C4-2B (cell line): ENCODE data around the gene OR4K15.

Source experiments
- H3K27ac ChIP-seq: fragments of 450-650 bp; 2 replicates; pipeline ENCODE4 v1.5.1; 2017
- CTCF ChIP-seq: fragments of 450-650 bp; conservative IDR thresholded peaks from 2 replicates; pipeline ENCODE4 v1.5.1; 2017; ENCODE audit warnings: mild to moderate bottlenecking
- ZFX ChIP-seq: fragments of 450-650 bp; IDR thresholded peaks from 2 replicates; pipeline ENCODE4 v1.6.1; 2017

The OR4K15 gene

GRCh38 chr14:20001863-20002262 is 26.5 kb downstream of the OR4K15 start, which contains the start of gene OR4Q2:
Gene OR4Q2, plus strand, starts transcription at chr14:20002163.
- no peak within 1 kb of the TSS for H3K27ac ChIP-seq
- TF ChIP-seq ZFX (no peak), CTCF (no peak)

- no peak for TF ChIP-seq CTCF
- TF ChIP-seq ZFX = no peak
- no peak overlapping the region for H3K27ac ChIP-seq
These were observed 26.9 kb downstream of the OR4K15 start for GRCh38 chr14:20002319-20002718.

- no peak for TF ChIP-seq CTCF
- no peak for TF ChIP-seq ZFX
- H3K27ac ChIP-seq = no peak overlapping the region
These were observed 32.8 kb downstream of the OR4K15 start for GRCh38 chr14:20008156-20008555.

GRCh38 chr14:20019257-20019865 is 44.0 kb downstream of the OR4K15 start, which contains the start of gene OR4K14:
Gene OR4K14, minus strand, starts transcription at chr14:20019307. Its CDS starts 4,114 bp downstream, at chr14:20015193.
- no peak within 1 kb of the TSS for H3K27ac ChIP-seq
- TF ChIP-seq ZFX = no peak
- no peak for TF ChIP-seq CTCF
